Measurements from ENCODE around the gene PARN. TPM values are rescaled to one million over a fixed set of nuclear protein-coding genes. Genes with fewer than 3 reads are reported as not detected.
A peak's percentile ranks its signal among the peaks of the same experiment; 100 is the strongest.

Gene PARN
- polyA plus RNA-seq, 2 of the 4 experiments (the other 2 are of a cell fraction): 40.0 to 58.6 TPM

DNA sequence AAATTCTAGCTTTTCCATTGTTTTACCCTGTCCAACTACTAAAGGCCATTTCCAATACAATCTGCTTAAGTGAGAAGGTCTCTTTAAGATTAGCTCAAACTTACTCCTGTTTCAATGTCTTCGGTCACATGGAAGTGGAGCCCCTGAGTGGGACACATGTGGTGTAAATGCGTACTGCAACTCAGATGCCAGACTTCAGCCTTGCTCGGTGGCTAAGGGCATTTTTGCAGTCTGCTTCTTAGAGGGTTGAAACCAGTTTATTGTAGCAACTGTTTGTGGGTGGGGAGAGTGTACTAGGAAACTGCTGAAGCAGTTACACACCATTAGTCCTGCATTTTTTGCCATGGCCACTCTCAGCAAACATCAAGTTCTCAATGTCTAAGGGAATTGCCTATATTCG lies 140.6 kb downstream of the PARN start:
- H3K4me3 ChIP-seq: no peak overlapping the region
- H3K4me1 ChIP-seq: peaks cover 78% of the 10 kb centered on the region
- no peak for FAIRE-seq
- no peaks in the 10 kb centered on the region for H3K9me3 ChIP-seq
- TF ChIP-seq MAX (IDR thresholded peaks at IDR 0.05) (peak; percentile 71), RAD21 (conservative IDR thresholded peaks at IDR 0.05 in 1 of 2, IDR thresholded peaks at IDR 0.05 in 1 of 2) (peak in 1 of 2 experiments; percentile 21; a peak in 1 of 5 replicates), RFX5 (IDR thresholded peaks at IDR 0.05) (no peak), KDM1A (IDR thresholded peaks at IDR 0.05; ENCODE audit: low read depth) (no peak)
- WGBS (ENCODE audit: missing lambda C conversion rate): 34% methylated on average over 4 of the region's 4 CpGs
- H3K4me2 ChIP-seq: peak overlapping the region; percentile 96; the same call in 2 of the 3 replicates
- ChIA-PET POLR2A (interaction anchor here (0.6 kb wide), 1 partner anchor 143 kb away, joined by 5 read pairs; the partner anchor contains the start of gene BFAR), CTCF (interaction anchor here (0.6 to 6.5 kb wide), 9 partner anchors 11 to 490 kb away, joined by 3 to 54 read pairs (median 3); no protein-coding TSS in a partner anchor)
- H3K27ac ChIP-seq: peak overlapping the region; percentile 86 to 90
- DNase-seq (ENCODE audit: low read depth in 1 of 2, low spot score in 1 of 2): peak; percentile 80 to 85
- peak; percentile 72 to 79 for ATAC-seq

DNA sequence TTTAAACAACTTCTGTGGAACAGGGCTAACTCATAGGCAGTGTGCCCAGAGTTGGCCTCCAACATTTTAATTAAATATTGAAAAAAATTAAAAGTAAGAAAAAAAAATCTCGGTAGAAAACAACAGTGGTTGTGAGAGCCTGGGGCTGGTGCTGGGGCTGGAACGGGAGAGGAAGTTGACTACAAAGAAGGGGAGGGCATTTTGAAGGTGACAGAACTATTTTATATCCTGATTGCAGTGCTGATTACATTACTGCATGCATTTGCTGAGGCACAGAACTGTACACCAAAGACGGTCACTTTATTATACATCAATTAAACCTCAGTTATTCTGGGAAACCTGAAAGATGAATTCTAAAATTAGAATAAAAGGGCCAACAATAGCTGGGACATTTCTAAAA lies 142.5 kb downstream of the PARN start:
- FAIRE-seq (no peak), DNase-seq (ENCODE audit: low read depth in 1 of 2, low spot score in 1 of 2) (no peak), ATAC-seq (no peak; a peak in 1 of 6 replicates)
- Histone ChIP-seq H3K4me1 (peaks cover 87% of the 10 kb centered on the region), H3K27ac (peak overlapping the region; percentile 86 to 90), H3K9me3 (no peaks in the 10 kb centered on the region), H3K4me3 (peak overlapping the region; percentile 49), H3K4me2 (peak overlapping the region; percentile 96)
- ChIA-PET POLR2A (interaction anchor here (0.7 to 1.4 kb wide), 3 partner anchors 12 to 18 kb away, joined by 3 to 6 read pairs (median 3); no protein-coding TSS in a partner anchor), CTCF (interaction anchor here (0.6 to 6.5 kb wide), 7 partner anchors 13 to 329 kb away, joined by 3 to 54 read pairs (median 3); no protein-coding TSS in a partner anchor)
- no peak for TF ChIP-seq POLR2A (IDR thresholded peaks at IDR 0.05; ENCODE audit: low read length)
- no peak for TF ChIP-seq RNF2 (IDR thresholded peaks at IDR 0.05; ENCODE audit: borderline replicate concordance, low read depth)
- TF ChIP-seq CHD2 (IDR thresholded peaks at IDR 0.05; ENCODE audit: low read length, partially characterized antibody): no peak
- TF ChIP-seq CTCF (IDR thresholded peaks at IDR 0.05): no peak
- no peak for TF ChIP-seq MAZ (IDR thresholded peaks at IDR 0.05; ENCODE audit: borderline replicate concordance, low read depth, low read length)
- TF ChIP-seq, protein P1, sequence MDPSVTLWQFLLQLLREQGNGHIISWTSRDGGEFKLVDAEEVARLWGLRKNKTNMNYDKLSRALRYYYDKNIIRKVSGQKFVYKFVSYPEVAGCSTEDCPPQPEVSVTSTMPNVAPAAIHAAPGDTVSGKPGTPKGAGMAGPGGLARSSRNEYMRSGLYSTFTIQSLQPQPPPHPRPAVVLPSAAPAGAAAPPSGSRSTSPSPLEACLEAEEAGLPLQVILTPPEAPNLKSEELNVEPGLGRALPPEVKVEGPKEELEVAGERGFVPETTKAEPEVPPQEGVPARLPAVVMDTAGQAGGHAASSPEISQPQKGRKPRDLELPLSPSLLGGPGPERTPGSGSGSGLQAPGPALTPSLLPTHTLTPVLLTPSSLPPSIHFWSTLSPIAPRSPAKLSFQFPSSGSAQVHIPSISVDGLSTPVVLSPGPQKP (IDR thresholded peaks at IDR 0.05; ENCODE audit: low read depth, low read length): no peak
- 6% methylated on average over 3 of the region's 3 CpGs for WGBS (ENCODE audit: missing lambda C conversion rate)

DNA sequence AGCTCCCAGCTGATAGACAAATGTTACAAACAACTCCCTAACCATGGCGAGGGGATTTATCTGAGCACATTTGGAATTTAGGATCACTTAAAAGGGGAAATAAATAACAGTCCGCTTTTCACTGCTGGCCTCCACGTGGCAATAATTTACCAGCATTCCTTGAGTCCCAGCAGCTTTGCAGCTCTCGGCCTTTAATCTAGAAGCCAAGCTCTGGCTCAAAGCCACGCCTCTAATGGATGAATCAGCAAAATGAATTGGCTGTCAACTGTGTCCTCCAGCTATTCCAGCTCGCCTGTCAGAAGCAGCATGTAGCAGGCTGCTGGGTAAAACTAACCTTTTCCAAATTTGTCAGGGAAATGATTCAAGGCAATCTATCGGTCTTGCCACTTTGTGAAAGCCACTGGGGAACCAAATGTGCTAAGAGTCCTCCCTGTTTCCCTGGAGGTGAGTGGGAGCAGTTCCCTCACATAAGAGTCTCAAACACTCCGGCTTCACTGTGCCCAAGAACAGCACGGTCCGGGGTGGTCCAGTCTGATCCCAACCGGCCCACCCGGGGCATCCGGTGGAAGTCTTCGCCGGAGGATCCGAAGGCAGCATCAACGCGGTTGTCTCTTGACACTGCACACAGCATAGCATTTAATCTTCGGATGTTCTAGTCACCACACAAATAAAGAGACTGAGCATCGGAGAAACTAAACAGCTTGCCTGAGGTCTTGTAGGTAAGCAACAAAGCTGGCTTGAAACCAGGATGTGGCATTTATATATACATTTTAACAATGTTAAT lies 143.3 kb downstream of the PARN start:
- peak; percentile 93 to 94 for DNase-seq (ENCODE audit: low read depth in 1 of 2, low spot score in 1 of 2)
- FAIRE-seq: peak; percentile 100
- Histone ChIP-seq H3K4me1 (peaks cover 82% of the 10 kb centered on the region), H3K27ac (peak overlapping the region; percentile 86 to 90), H3K9me3 (no peaks in the 10 kb centered on the region), H3K4me2 (peak overlapping the region; percentile 96), H3K4me3 (peak overlapping the region; percentile 49)
- ChIA-PET POLR2A (interaction anchor here (0.7 to 1.4 kb wide), 6 partner anchors 11 to 22 kb away, joined by 3 to 6 read pairs (median 3); no protein-coding TSS in a partner anchor), CTCF (interaction anchor here (0.6 to 6.5 kb wide), 7 partner anchors 14 to 328 kb away, joined by 3 to 54 read pairs (median 5); no protein-coding TSS in a partner anchor)
- WGBS (ENCODE audit: missing lambda C conversion rate): 7% methylated on average over 20 of the region's 20 CpGs
- ATAC-seq: peak; percentile 89 to 92
- TF ChIP-seq, protein P2, sequence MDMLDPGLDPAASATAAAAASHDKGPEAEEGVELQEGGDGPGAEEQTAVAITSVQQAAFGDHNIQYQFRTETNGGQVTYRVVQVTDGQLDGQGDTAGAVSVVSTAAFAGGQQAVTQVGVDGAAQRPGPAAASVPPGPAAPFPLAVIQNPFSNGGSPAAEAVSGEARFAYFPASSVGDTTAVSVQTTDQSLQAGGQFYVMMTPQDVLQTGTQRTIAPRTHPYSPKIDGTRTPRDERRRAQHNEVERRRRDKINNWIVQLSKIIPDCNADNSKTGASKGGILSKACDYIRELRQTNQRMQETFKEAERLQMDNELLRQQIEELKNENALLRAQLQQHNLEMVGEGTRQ (IDR thresholded peaks at IDR 0.05): peak; percentile 37
- no peak for TF ChIP-seq HES2 (IDR thresholded peaks at IDR 0.05)
- 0 out of 2 replicates have a peak, but pooled peaks have one; percentile 47 for TF ChIP-seq FOSL2 (IDR thresholded peaks at IDR 0.05)
- TF ChIP-seq FOSL2 (CRISPR knock-in tag; IDR thresholded peaks at IDR 0.05): peak; percentile 73
- no peak for TF ChIP-seq HDAC2 (IDR thresholded peaks at IDR 0.05)
- TF ChIP-seq CBX2 (IDR thresholded peaks at IDR 0.05; ENCODE audit: borderline replicate concordance, low read depth): no peak
- TF ChIP-seq RCOR1 (IDR thresholded peaks at IDR 0.05; ENCODE audit: low read depth, low read length): no peak
- TF ChIP-seq KDM1A (IDR thresholded peaks at IDR 0.05; ENCODE audit: low read depth): no peak
- peak; percentile 99 for TF ChIP-seq MAFK (IDR thresholded peaks at IDR 0.05; ENCODE audit: partially characterized antibody)
- peak; percentile 62 to 68; a peak in 3 of 5 replicates for TF ChIP-seq JUN (IDR thresholded peaks at IDR 0.05)
- TF ChIP-seq EHF (CRISPR knock-in tag; IDR thresholded peaks at IDR 0.05): no peak
- TF ChIP-seq POLR2AphosphoS2 (conservative IDR thresholded peaks at IDR 0.05; ENCODE audit: low read length): no peak
- TF ChIP-seq, protein P3, sequence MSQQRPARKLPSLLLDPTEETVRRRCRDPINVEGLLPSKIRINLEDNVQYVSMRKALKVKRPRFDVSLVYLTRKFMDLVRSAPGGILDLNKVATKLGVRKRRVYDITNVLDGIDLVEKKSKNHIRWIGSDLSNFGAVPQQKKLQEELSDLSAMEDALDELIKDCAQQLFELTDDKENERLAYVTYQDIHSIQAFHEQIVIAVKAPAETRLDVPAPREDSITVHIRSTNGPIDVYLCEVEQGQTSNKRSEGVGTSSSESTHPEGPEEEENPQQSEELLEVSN (IDR thresholded peaks at IDR 0.05; ENCODE audit: borderline replicate concordance, low read depth): peak; percentile 63
- peak; percentile 93 for TF ChIP-seq HOXB5 (CRISPR knock-in tag; IDR thresholded peaks at IDR 0.05)
- TF ChIP-seq MAZ (IDR thresholded peaks at IDR 0.05; ENCODE audit: borderline replicate concordance, low read depth, low read length): no peak
- TF ChIP-seq CEBPB (IDR thresholded peaks at IDR 0.05): no peak
- peak; percentile 66; the same call in 1 of the 2 replicates for TF ChIP-seq GATA3 (IDR thresholded peaks at IDR 0.05; ENCODE audit: borderline replicate concordance)
- TF ChIP-seq RAD21 (conservative IDR thresholded peaks at IDR 0.05 in 1 of 2, IDR thresholded peaks at IDR 0.05 in 1 of 2): peak; percentile 20 to 40; a peak in 4 of 5 replicates
- TF ChIP-seq RNF2 (IDR thresholded peaks at IDR 0.05; ENCODE audit: borderline replicate concordance, low read depth): no peak
- TF ChIP-seq ZFP36 (IDR thresholded peaks at IDR 0.05; ENCODE audit: borderline replicate concordance, partially characterized antibody): no peak
